ENCODE data around the gene GNAO1.

The GNAO1 gene

DNA sequence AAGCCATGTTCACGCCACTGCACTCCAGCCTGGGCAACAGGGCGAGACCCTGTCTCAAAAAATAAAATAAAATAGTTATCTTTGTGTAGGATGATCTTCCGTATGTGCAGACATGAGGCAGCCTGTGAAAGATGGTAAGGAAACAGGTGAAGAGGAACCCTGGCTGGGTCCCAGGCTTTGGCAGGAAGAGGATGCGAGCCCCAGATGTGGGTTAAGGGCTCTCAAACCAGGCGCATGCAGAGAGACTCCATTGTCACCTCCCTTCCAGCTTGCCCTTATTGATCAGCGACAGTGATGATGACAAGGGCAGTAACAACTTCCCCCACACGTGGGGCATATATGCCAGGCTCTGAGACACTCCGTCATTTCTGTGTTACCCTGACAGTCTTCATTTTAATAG is 106.8 kb downstream of the GNAO1 start:
- H3K4me3 ChIP-seq = no peak overlapping the region
- H3K27ac ChIP-seq = no peak overlapping the region
- H3K4me1 ChIP-seq = peaks cover 0 to 57% (median 29%) of the 10 kb centered on the region in 4 donors
- no peak for DNase-seq
- intact Hi-C loops (cut with DNase I; ENCODE audit: low total_unique reads) = no loop called here
- H3K9me3 ChIP-seq = no peaks in the 10 kb centered on the region
- no peaks in the 10 kb centered on the region for H3K27me3 ChIP-seq
- TF ChIP-seq, protein P1, sequence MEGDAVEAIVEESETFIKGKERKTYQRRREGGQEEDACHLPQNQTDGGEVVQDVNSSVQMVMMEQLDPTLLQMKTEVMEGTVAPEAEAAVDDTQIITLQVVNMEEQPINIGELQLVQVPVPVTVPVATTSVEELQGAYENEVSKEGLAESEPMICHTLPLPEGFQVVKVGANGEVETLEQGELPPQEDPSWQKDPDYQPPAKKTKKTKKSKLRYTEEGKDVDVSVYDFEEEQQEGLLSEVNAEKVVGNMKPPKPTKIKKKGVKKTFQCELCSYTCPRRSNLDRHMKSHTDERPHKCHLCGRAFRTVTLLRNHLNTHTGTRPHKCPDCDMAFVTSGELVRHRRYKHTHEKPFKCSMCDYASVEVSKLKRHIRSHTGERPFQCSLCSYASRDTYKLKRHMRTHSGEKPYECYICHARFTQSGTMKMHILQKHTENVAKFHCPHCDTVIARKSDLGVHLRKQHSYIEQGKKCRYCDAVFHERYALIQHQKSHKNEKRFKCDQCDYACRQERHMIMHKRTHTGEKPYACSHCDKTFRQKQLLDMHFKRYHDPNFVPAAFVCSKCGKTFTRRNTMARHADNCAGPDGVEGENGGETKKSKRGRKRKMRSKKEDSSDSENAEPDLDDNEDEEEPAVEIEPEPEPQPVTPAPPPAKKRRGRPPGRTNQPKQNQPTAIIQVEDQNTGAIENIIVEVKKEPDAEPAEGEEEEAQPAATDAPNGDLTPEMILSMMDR (IDR thresholded peaks at IDR 0.05) = no peak
- no peaks in the 10 kb centered on the region for H3K36me3 ChIP-seq

DNA sequence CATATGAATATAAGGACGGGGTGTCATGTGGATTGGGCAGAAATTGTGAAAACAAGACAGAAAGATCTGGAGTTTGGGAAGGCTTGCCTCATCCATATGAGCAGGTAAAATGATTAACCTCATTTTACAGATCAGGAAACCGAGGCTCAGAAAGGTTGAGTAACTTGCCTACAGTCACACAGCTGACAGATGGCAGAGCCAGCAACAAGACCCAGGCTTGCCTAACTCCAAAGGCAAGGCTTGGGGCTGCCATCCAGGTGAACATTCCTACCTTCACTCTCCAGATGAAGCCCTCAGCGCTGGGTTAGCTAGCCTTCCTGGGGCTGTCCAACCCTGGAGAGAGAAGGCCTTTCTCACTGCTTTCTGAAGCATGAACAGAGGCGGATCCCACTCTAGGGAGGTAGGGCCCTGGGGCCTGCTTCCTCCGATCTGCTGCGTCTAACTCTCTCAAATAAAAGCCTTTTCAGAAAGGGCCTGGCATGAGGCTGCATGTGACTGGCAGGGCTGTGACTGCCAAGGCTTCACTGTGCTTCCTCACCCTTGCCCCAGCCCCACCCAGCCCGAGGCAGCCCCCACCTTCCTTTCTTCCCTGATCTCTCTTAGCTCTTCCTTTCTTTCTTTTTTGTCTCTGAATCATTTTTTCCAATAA is 107.8 kb downstream of the GNAO1 start:
- H3K4me1 ChIP-seq = peaks cover 0 to 51% (median 27%) of the 10 kb centered on the region in 4 donors
- no peak overlapping the region for H3K4me3 ChIP-seq
- intact Hi-C loops (cut with DNase I; ENCODE audit: low total_unique reads) = no loop called here
- no peaks in the 10 kb centered on the region for H3K27me3 ChIP-seq
- peak; percentile 40 to 76 for DNase-seq
- H3K27ac ChIP-seq = peak overlapping the region; percentile 33 to 69
- H3K36me3 ChIP-seq = no peaks in the 10 kb centered on the region
- TF ChIP-seq, protein P1 (IDR thresholded peaks at IDR 0.05) = no peak
- H3K9me3 ChIP-seq = no peaks in the 10 kb centered on the region

DNA sequence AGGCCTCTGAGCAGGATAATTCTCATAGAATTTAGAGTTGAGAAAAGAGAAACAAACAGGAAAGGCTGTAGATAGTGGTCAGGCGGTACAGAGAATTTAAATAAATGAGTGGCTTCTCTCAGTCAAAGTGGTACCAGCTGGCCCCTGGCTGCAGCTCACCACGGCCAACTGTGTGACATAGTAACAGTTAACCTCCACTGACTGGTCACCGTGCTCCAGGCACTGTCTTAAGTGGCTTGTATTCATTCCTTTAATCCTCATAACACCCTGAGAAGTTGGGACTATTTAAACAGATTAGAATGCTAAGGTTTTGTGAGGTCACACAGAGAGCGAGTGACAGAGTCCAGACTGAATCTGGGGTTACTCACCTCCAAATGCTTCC is 108.9 kb downstream of the GNAO1 start:
- Histone ChIP-seq H3K27me3 (no peaks in the 10 kb centered on the region), H3K27ac (peak overlapping the region in 1 of 2 donors; percentile 33), H3K4me1 (peaks cover 0 to 40% (median 22%) of the 10 kb centered on the region in 4 donors), H3K4me3 (no peak overlapping the region), H3K9me3 (no peaks in the 10 kb centered on the region), H3K36me3 (no peaks in the 10 kb centered on the region)
- no peak for DNase-seq
- TF ChIP-seq, protein P1 (IDR thresholded peaks at IDR 0.05) = no peak
- intact Hi-C loops (cut with DNase I; ENCODE audit: low total_unique reads) = no loop called here

DNA sequence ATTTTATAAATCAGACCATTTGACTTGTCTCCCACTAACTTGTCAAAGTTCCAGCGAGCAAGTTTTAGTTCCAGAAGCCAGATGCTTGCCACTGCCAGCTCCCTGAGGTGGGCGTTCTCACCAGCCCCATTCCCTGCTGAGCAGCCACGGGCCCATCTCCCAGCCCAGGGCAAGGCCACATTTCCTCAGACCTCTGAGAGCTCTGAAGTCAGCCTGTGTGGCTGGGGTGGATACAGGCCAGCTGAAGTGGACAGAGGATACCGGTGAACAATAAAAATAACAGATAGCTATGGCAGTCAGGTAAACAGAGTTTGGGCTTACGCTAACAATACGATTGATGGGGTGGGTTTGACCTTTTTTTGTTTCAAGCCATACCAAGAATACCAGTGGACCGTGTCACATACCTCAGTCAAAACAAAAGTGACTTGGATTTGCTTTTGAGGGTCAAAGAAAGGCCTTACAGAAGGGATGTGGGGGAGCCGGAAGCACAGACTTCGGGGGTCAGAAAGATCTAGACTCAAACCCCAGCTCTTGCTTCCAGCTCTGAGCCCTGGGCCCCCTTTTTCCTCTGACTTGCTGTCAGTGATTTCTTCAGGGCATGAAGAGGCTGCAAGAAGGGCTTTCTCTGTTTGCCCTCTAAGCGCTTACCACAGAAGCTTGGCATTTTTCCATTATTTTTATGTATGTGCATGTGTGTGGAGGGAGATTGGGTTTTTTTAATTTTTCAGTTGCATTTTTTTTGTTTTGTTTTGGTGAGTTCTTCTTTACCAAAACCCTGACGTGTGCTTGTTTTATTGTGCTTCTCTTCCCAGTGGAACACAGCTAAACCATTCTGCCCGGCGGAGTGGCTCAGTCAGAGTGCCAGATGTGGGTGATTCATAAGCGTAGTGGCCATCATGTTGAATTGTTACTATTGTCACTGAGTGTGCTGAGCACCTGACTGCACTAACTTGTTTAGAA is 109.9 kb downstream of the GNAO1 start:
- Histone ChIP-seq H3K36me3 (no peaks in the 10 kb centered on the region), H3K4me3 (no peak overlapping the region), H3K27ac (peak overlapping the region in 1 of 2 donors; percentile 33), H3K9me3 (no peaks in the 10 kb centered on the region), H3K27me3 (no peaks in the 10 kb centered on the region), H3K4me1 (peaks cover 0 to 30% (median 13%) of the 10 kb centered on the region in 4 donors)
- TF ChIP-seq, protein P1 (IDR thresholded peaks at IDR 0.05) = no peak
- intact Hi-C loops (cut with DNase I; ENCODE audit: low total_unique reads) = no loop called here
- no peak for DNase-seq

DNA sequence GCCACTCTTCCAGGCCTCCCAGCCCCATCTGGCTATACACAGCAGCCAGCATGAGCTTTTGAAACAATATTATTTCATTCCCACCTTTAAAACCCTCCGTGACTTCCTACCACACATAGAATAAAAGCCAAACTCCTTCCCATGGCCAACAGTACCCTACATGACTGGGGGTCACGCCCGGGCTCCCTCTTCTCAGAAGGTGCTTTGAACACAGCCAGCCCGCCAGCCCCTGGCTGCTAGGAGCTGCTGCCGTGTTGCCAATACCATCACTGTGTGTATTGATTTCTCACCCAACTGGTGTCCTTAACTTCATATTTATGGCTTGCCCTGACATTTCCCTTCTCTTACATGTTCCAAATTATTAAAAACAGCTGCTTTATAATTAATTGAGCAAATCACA is 111.2 kb downstream of the GNAO1 start:
- TF ChIP-seq, protein P1 (IDR thresholded peaks at IDR 0.05) = no peak
- Histone ChIP-seq H3K27me3 (no peaks in the 10 kb centered on the region), H3K4me1 (peaks cover 0 to 27% (median 12%) of the 10 kb centered on the region in 4 donors), H3K9me3 (no peaks in the 10 kb centered on the region), H3K27ac (no peak overlapping the region), H3K4me3 (no peak overlapping the region), H3K36me3 (no peaks in the 10 kb centered on the region)
- DNase-seq = no peak
- intact Hi-C loops (cut with DNase I; ENCODE audit: low total_unique reads) = no loop called here
